Endothelial cell of umbilical vein (primary cell): ENCODE results near the gene ZDHHC24. TPM values are rescaled to one million over a fixed set of nuclear protein-coding genes. Genes with fewer than 3 reads are reported as not detected.

Source experiments
- BruUV-seq: library from RNA; stranded (reverse); fragments of 400-500 nt; replicated peaks from 2 replicates; lab custom pipeline; 2021; lab: Mats Ljungman, UMichigan
- CTCF ChIA-PET: fragments of 300-600, 350-600 bp; sonication (Branson Sonifier 250); formaldehyde crosslinking; loops from one replicate; lab custom pipeline; 2021; ENCODE audit warnings: antibody characterized with exemption, inconsistent platforms; lab: Charles Lee
- POLR2A ChIA-PET: fragments of 300-600, 350-600 bp; sonication (Branson Sonifier 250); formaldehyde crosslinking; loops from one replicate; lab custom pipeline; 2021; ENCODE audit warnings: antibody characterized with exemption, inconsistent platforms; lab: Charles Lee
- DNase-seq: peaks from one replicate; pipeline ENCODE4 v3.0.0-alpha.2; 2011; ENCODE audit warnings: low read depth, low spot score
- FAIRE-seq: peaks from 2 replicates; lab custom pipeline; 2011; peaks lifted over from hg19 to GRCh38; lab: Jason Lieb, UNC
- H2AFZ ChIP-seq: 2 replicates; pipeline ENCODE4 v1.6.0; 2012; ENCODE audit warnings: low read depth, low read length, control low read depth, inconsistent platforms
- H3K27ac ChIP-seq: 2 replicates; pipeline ENCODE4 v1.5.1; 2011; ENCODE audit warnings: low read depth, mild to moderate bottlenecking, control low read depth, low read length, moderate library complexity; ENCODE audit not compliant: insufficient read depth
- H3K27me3 ChIP-seq, 2 experiments: 2 replicates each; pipeline versions ENCODE4 v1.6.0 to v1.6.1; 2011; ENCODE audit warnings: low read length in 2 of 2, mixed read lengths in 1 of 2; ENCODE audit not compliant: control insufficient read depth in 2 of 2, insufficient read depth in 2 of 2
- H3K36me3 ChIP-seq, 2 experiments: 2 replicates in 1 of 2; 3 replicates in 1 of 2; pipeline ENCODE4 v1.5.1; 2011; ENCODE audit warnings: low read length in 2 of 2, mild to moderate bottlenecking in 1 of 2, moderate library complexity in 1 of 2; ENCODE audit not compliant: control insufficient read depth in 2 of 2, insufficient read depth in 2 of 2; ENCODE audit errors: extremely low read depth in 1 of 2
- H3K4me1 ChIP-seq: 3 replicates; pipeline ENCODE4 v1.5.1; 2011; ENCODE audit warnings: mild to moderate bottlenecking, low read length; ENCODE audit not compliant: control insufficient read depth, insufficient read depth; ENCODE audit errors: extremely low read depth
- H3K4me2 ChIP-seq: 2 replicates; pipeline ENCODE4 v1.6.1; 2011; ENCODE audit warnings: low read length, control low read depth, mixed read lengths; ENCODE audit not compliant: insufficient read depth
- H3K4me3 ChIP-seq, 3 experiments: fragments of 200-600 bp in 1 of 3; sonication (generic), shearing (Covaris generic) in 1 of 3; replicated peaks in 1 of 3; 2 replicates each; pipeline ENCODE4 v1.5.1; 2011 to 2016; ENCODE audit warnings: control low read depth in 3 of 3, low read length in 3 of 3, mild to moderate bottlenecking in 2 of 3, inconsistent platforms in 1 of 3, low read depth in 1 of 3, moderate library complexity in 1 of 3; ENCODE audit not compliant: insufficient read depth in 1 of 3
- H3K79me2 ChIP-seq: 2 replicates; pipeline ENCODE4 v1.6.0; 2012; ENCODE audit warnings: low read length, inconsistent platforms; ENCODE audit not compliant: control insufficient read depth, insufficient read depth
- H3K9ac ChIP-seq: replicated peaks from 2 replicates; pipeline ENCODE3; 2011; ENCODE audit warnings: low read length, control low read depth; ENCODE audit not compliant: insufficient read depth; ENCODE audit errors: extremely low read depth
- H3K9me1 ChIP-seq: replicated peaks from 3 replicates; pipeline ENCODE4 v1.6.0; 2011; ENCODE audit warnings: mild to moderate bottlenecking, low read length; ENCODE audit not compliant: control insufficient read depth, insufficient read depth; ENCODE audit errors: extremely low read depth
- H3K9me3 ChIP-seq: replicated peaks from 2 replicates; pipeline ENCODE4 v1.5.1; 2012; ENCODE audit warnings: low read length, inconsistent platforms; ENCODE audit not compliant: control insufficient read depth, insufficient read depth
- H4K20me1 ChIP-seq: replicated peaks from 2 replicates; pipeline ENCODE3; 2011; ENCODE audit warnings: mild to moderate bottlenecking, low read length; ENCODE audit not compliant: control insufficient read depth, insufficient read depth; ENCODE audit errors: extremely low read depth
- CTCF ChIP-seq, 2 donors: IDR thresholded peaks; 1 replicate in 1 of 2; 2 replicates in 1 of 2; pipeline ENCODE4 v1.5.1; 2011; ENCODE audit warnings: low read length in 2 of 2, mild to moderate bottlenecking in 2 of 2, moderate library complexity in 2 of 2, control low read depth in 1 of 2, inconsistent platforms in 1 of 2, low read depth in 1 of 2; ENCODE audit not compliant: insufficient read depth in 1 of 2; ENCODE audit errors: extremely low read depth in 1 of 2
- EZH2 ChIP-seq: IDR thresholded peaks from 2 replicates; pipeline ENCODE4 v1.6.1; 2012; ENCODE audit warnings: borderline replicate concordance, low read depth, mild to moderate bottlenecking, moderate library complexity, low read length, inconsistent platforms; ENCODE audit not compliant: severe bottlenecking
- GATA2 ChIP-seq: IDR thresholded peaks from 2 replicates; pipeline ENCODE4 v1.7.0; 2011; ENCODE audit warnings: low read depth, mild to moderate bottlenecking, moderate library complexity, mixed read lengths, low read length; ENCODE audit not compliant: insufficient read length, insufficient read depth
- JUN ChIP-seq: IDR thresholded peaks from 2 replicates; pipeline ENCODE4 v1.6.1; 2011; ENCODE audit warnings: borderline replicate concordance, low read depth; ENCODE audit not compliant: insufficient read length, insufficient read depth
- MAX ChIP-seq: IDR thresholded peaks from 2 replicates; pipeline ENCODE4 v1.6.1; 2011; ENCODE audit not compliant: insufficient read depth, insufficient read length
- POLR2A ChIP-seq: IDR thresholded peaks from 2 replicates; pipeline ENCODE4 v1.6.1; 2012; ENCODE audit warnings: low read depth, mild to moderate bottlenecking, control low read depth, low read length
- POLR2AphosphoS5 ChIP-seq: IDR thresholded peaks from 2 replicates; pipeline ENCODE4 v1.6.1; 2012; ENCODE audit warnings: low read depth, mild to moderate bottlenecking, control low read depth, low read length, moderate library complexity; ENCODE audit not compliant: insufficient read depth
- dilution Hi-C: fragments of 300-500 bp; cut with MboI; formaldehyde crosslinking; loops from one replicate; pipeline ENCODE4 v1.15.0; 2019; ENCODE audit warnings: low sequenced_read_pairs; ENCODE audit not compliant: extremely low pct_ligation_motif_present
- intact Hi-C: fragments of 100-400 bp; cut with micrococcal nuclease; formaldehyde crosslinking; loops from one replicate; pipeline ENCODE4 v1.10.0; 2022
- polyA plus RNA-seq, 4 experiments: library from polyadenylated mRNA; depleted of rRNA in 3 of 4; stranded (reverse) in 3 of 4; unstranded in 1 of 4; fragments of >200 nt; gene quantifications; 2 replicates each; pipeline versions ENCODE4 v1.2.1 to v1.2.3, GENCODE V29; 2011 to 2012; ENCODE audit warnings: missing spikeins in 1 of 4
- total RNA-seq: library from RNA; stranded (reverse); gene quantifications from 2 replicates; pipeline ENCODE4 v1.2.3, GENCODE V29; 2021

ZDHHC24 gene
- total and polyA plus RNA-seq, 2 donors (not counting 3 experiments of a cell fraction or from before 2014, with no cell fraction given), result 20.1 to 21.1 TPM

GRCh38 chr11:66550887-66551286 lies 5.0 kb upstream of the ZDHHC24 start:
- no peak overlapping the region for H2AFZ ChIP-seq
- peaks cover 5% of the 10 kb centered on the region for H3K4me1 ChIP-seq
- no peak for DNase-seq
- no TSS peak for BruUV-seq
- ChIA-PET CTCF (interaction anchor here (0.5 kb wide), 1 partner anchor 18 kb away, joined by 3 read pairs; no protein-coding TSS in a partner anchor), POLR2A (no interaction called here)
- H4K20me1 ChIP-seq, result no peaks in the 10 kb centered on the region
- H3K79me2 ChIP-seq, result no peaks in the 10 kb centered on the region
- H3K4me2 ChIP-seq, result no peak overlapping the region
- H3K36me3 ChIP-seq, result no peaks in the 10 kb centered on the region
- intact Hi-C loops, result no loop called here
- dilution Hi-C loops, result no loop called here
- no peaks in the 10 kb centered on the region for H3K27me3 ChIP-seq
- TF ChIP-seq POLR2AphosphoS5, result no peak
- no peak for TF ChIP-seq GATA2
- no peak for TF ChIP-seq JUN
- no peak overlapping the region for H3K27ac ChIP-seq
- H3K9me3 ChIP-seq, result no peaks in the 10 kb centered on the region
- H3K4me3 ChIP-seq, result no peak overlapping the region
- H3K9ac ChIP-seq, result no peak overlapping the region
- FAIRE-seq, result no peak
- H3K9me1 ChIP-seq, result no peaks in the 10 kb centered on the region

GRCh38 chr11:66549696-66550095 lies 3.8 kb upstream of the ZDHHC24 start:
- H3K9me1 ChIP-seq, result no peaks in the 10 kb centered on the region
- H3K4me1 ChIP-seq, result peaks cover 13% of the 10 kb centered on the region
- H3K79me2 ChIP-seq, result peaks cover 5% of the 10 kb centered on the region
- CTCF ChIA-PET, result interaction anchor here (1.5 kb wide), 1 partner anchor 128 kb away, joined by 4 read pairs; the partner anchor contains the start of gene RBM4B
- TF ChIP-seq GATA2 (no peak), POLR2A (no peak), EZH2 (no peak), MAX (no peak), JUN (no peak), CTCF (IDR thresholded peaks at IDR 0.05; ENCODE audit: extremely low read depth in 1 of 2, insufficient read depth in 1 of 2, low read depth in 1 of 2, low read length in 2 of 2) (no peak)
- FAIRE-seq, result no peak
- no peaks in the 10 kb centered on the region for H4K20me1 ChIP-seq
- no peak for DNase-seq
- POLR2A ChIA-PET, result no interaction called here
- dilution Hi-C loops, result no loop called here
- no peak overlapping the region for H3K4me2 ChIP-seq
- no peaks in the 10 kb centered on the region for H3K9me3 ChIP-seq
- no TSS peak for BruUV-seq
- H3K36me3 ChIP-seq, result no peaks in the 10 kb centered on the region
- no peak overlapping the region for H2AFZ ChIP-seq
- no peak overlapping the region for H3K9ac ChIP-seq
- H3K27me3 ChIP-seq, result no peaks in the 10 kb centered on the region
- no peak overlapping the region for H3K27ac ChIP-seq
- intact Hi-C loops, result no loop called here
- H3K4me3 ChIP-seq, result no peak overlapping the region
